GM20000 (cell line): ENCODE results near the gene TEX11.
"Not testable (repeated sequence)": the region's sequence is repeated elsewhere in the genome, so short reads cannot be mapped to it uniquely, and the experiment has no call there.

Experiments used
- DNase-seq: peaks from one replicate; pipeline ENCODE4 v3.0.0; 2012; ENCODE audit warnings: low spot score
- TF ChIP-seq, protein P1 (sequence below): IDR thresholded peaks from 2 replicates; pipeline ENCODE4 v1.5.1; 2012; ENCODE audit warnings: mild to moderate bottlenecking, control low read depth; ENCODE audit errors: extremely low read depth, missing control alignments

TEX11 gene

GRCh38 chrX:70527610-70528345, 380.7 kb downstream of the TEX11 start:
- no peak for DNase-seq
- TF ChIP-seq, protein P1, sequence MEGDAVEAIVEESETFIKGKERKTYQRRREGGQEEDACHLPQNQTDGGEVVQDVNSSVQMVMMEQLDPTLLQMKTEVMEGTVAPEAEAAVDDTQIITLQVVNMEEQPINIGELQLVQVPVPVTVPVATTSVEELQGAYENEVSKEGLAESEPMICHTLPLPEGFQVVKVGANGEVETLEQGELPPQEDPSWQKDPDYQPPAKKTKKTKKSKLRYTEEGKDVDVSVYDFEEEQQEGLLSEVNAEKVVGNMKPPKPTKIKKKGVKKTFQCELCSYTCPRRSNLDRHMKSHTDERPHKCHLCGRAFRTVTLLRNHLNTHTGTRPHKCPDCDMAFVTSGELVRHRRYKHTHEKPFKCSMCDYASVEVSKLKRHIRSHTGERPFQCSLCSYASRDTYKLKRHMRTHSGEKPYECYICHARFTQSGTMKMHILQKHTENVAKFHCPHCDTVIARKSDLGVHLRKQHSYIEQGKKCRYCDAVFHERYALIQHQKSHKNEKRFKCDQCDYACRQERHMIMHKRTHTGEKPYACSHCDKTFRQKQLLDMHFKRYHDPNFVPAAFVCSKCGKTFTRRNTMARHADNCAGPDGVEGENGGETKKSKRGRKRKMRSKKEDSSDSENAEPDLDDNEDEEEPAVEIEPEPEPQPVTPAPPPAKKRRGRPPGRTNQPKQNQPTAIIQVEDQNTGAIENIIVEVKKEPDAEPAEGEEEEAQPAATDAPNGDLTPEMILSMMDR, result no peak

DNA sequence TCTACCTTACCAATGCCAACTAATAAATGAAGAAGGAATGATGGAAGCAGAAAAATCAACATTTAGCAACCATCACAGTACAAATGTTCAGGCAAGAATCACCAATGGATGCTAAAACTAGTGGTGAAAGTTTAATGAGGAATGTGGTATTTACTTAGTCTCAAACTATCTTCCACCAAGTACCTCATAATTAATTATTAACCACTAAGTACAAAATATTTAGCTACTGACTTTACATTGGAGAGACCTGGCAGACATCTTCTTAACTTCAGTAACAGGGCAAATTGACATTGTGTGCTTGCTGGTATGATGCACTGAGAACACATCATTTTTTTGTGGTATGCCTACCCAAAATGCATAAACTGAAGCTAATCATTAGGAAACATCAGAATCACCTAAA, 381.5 kb downstream of the TEX11 start:
- TF ChIP-seq, protein P1, result no peak
- DNase-seq, result no peak

DNA sequence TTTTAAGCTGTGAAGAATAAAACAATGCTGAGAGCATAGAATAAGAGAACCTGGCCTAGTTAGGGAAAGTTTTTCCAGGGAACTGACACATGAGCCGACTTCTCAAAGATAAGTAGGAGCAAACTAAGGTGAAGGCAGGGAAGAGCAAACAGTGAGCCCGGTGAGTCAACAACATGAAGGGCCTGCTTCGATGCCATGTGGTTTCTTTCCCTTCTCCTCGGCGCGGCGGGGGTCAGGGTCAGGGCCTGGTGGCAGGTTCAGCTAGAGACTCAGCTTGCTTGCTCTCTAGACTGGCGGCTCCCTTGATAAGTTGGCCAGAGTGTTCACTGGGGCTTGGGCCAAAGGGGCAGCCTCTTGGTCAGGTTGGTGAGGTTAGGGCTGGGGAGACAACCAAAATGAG, 382.8 kb downstream of the TEX11 start:
- DNase-seq, result no peak
- TF ChIP-seq, protein P1, result no peak

- not testable (repeated sequence) for DNase-seq
Measured at GRCh38 chrX:70515692-70516091, 392.8 kb downstream of the TEX11 start.

GRCh38 chrX:70515270-70515669, 393.2 kb downstream of the TEX11 start:
- not testable (repeated sequence) for DNase-seq

DNA sequence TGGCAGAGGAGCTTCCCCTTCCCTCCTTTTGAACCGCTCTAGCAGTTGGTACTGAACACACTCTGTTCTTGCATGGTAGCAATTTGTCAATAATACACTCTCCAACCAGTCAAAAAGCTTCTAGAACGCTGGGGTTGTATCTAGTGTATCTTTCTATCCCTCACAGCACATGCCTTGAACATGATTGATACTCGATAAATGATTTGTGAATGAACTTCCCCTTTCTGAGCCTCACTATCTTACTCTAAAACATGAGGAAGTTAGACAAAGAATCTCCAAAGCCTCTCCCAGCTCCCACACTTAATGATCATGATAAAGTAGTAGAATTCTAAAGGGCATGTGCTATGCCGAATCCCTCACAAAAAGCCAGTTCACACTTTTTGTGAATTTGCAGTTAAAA, 399.4 kb downstream of the TEX11 start:
- TF ChIP-seq, protein P1, result no peak
- DNase-seq, result no peak

- TF ChIP-seq, protein P1, result no peak
- no peak for DNase-seq
Measured at GRCh38 chrX:70508296-70508911, 400.1 kb downstream of the TEX11 start.

DNA sequence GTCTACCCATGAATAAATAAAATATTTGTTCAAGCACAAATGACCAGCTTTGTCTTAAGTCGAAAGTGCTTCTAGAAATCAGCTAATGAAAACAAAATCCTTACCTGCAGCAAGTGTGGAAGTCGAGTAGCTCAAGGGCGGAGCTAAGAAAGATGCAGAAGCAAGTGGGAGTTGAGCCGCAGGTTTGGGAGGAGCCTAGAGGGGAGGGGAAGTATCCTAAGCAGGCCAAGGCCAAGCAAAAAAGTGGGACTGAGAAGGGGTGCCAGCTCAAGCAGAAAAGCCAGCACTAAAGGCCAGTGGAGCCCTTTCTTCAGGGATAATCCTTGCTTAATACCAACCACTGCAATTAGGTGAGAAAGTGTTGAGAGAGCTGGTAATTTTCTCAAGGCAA, 403.1 kb downstream of the TEX11 start:
- TF ChIP-seq, protein P1, result no peak
- no peak for DNase-seq
